Smooth muscle cell of trachea (primary cell): Measurements from ENCODE around the gene PHF21B. TPM values are rescaled to one million over a fixed set of nuclear protein-coding genes. Genes with fewer than 3 reads are reported as not detected.

Experiments used
- total RNA-seq: library from RNA; depleted of rRNA; stranded (reverse); fragments of >200 nt; gene quantifications from 2 replicates; pipeline ENCODE4 v1.2.1, GENCODE V29; 2014

The PHF21B gene
- total RNA-seq = not detected in 2 replicates

GRCh38 chr22:45009606-45010531, at the start of gene PHF21B:
PHF21B (minus strand) TSS chr22:45010005; CDS start chr22:45009549, 456 bp downstream.

Other genes with a start within 250 kb of the PHF21B start
- 38.0 and 41.2 TPM in 2 replicates for gene NUP50, start 153.9 kb upstream of the PHF21B start, total RNA-seq
- gene KIAA0930, start 230.9 kb upstream of the PHF21B start, total RNA-seq = 25.0 and 67.6 TPM in 2 replicates